H1 (cell line): ENCODE measurements around the gene HOMER3. TPM values are rescaled to one million over a fixed set of nuclear protein-coding genes. Genes with fewer than 3 reads are reported as not detected.

Experiments used
- CTBP2 ChIP-seq: IDR thresholded peaks from 2 replicates; pipeline ENCODE4 v1.7.0; 2011; ENCODE audit warnings: borderline replicate concordance, mild to moderate bottlenecking, moderate library complexity, mixed read lengths, low read length; ENCODE audit not compliant: insufficient read depth, insufficient read length
- GTF2F1 ChIP-seq: IDR thresholded peaks from 2 replicates; pipeline ENCODE4 v1.6.1; 2012; ENCODE audit warnings: low read depth, low read length, improper control_type of control experiment, borderline replicate concordance
- MAX ChIP-seq: IDR thresholded peaks from 2 replicates; pipeline ENCODE4 v1.6.1; 2012; ENCODE audit warnings: inconsistent platforms
- PHF8 ChIP-seq: fragments of 200-600 bp; sonication (generic); conservative IDR thresholded peaks from 2 replicates; pipeline ENCODE4 v1.7.1; 2012; ENCODE audit warnings: low read depth, mild to moderate bottlenecking, inconsistent platforms, low read length, moderate library complexity
- polyA plus RNA-seq, 7 experiments: library from polyadenylated mRNA; depleted of rRNA in 3 of 7; stranded (reverse) in 5 of 7; unstranded in 2 of 7; fragments of >200 nt in 5 of 7; fragments of 200-250 nt in 2 of 7; gene quantifications; 1 replicate in 5 of 7; 2 replicates in 1 of 7; 4 replicates in 1 of 7; pipeline versions ENCODE4 v1.2.1 to v1.2.3, GENCODE V29; 2011 to 2013; ENCODE audit warnings: missing spikeins in 2 of 7, mixed read lengths in 2 of 7
- total RNA-seq: library from RNA; stranded (reverse); fragmentation: NEBNext Ultra II Directional; extraction: Animal tissue kit (Norgen Biotek cat#: 25700); gene quantifications from 2 replicates; pipeline ENCODE4 v1.2.1, GENCODE V29; 2021

Gene HOMER3
- total and polyA plus RNA-seq, 2 of the 8 experiments (the other 6 are each of a cell fraction or from before 2014, with no cell fraction given): 28.3 to 41.6 TPM

- TF ChIP-seq CTBP2 (no peak), MAX (0 out of 2 replicates have a peak, but pooled peaks have one; percentile 6), GTF2F1 (no peak), PHF8 (no peak)
Measured at GRCh38 chr19:18879579-18880373, 61.2 kb downstream of the HOMER3 start (continued).

Other genes with a start within 250 kb of the HOMER3 start
- gene COMP, start 149.9 kb downstream of the HOMER3 start, total RNA-seq: 0.17 and 0.25 TPM in 2 replicates
- gene COMP, start 149.9 kb downstream of the HOMER3 start, polyA plus RNA-seq (2011; rRNA removed): 0.17 and 0.35 TPM in 2 replicates
- 62.0 and 64.6 TPM in 2 replicates for gene UPF1, start 109.3 kb downstream of the HOMER3 start, total RNA-seq
- 46.4 and 77.0 TPM in 2 replicates for gene UPF1, start 109.3 kb downstream of the HOMER3 start, polyA plus RNA-seq (2011; rRNA removed)
- gene CERS1, start 45.1 kb downstream of the HOMER3 start, total RNA-seq: 18.6 and 23.1 TPM in 2 replicates
- gene CERS1, start 45.1 kb downstream of the HOMER3 start, polyA plus RNA-seq (2011; rRNA removed): 51.0 and 61.6 TPM in 2 replicates
- gene COPE, start 21.8 kb downstream of the HOMER3 start, total RNA-seq: 178 and 190 TPM in 2 replicates
- 356 and 420 TPM in 2 replicates for gene COPE, start 21.8 kb downstream of the HOMER3 start, polyA plus RNA-seq (2011; rRNA removed)
- gene DDX49, start 21.5 kb downstream of the HOMER3 start, total RNA-seq: 41.3 and 52.3 TPM in 2 replicates
- gene DDX49, start 21.5 kb downstream of the HOMER3 start, polyA plus RNA-seq (2011; rRNA removed): 46.5 and 61.0 TPM in 2 replicates
- 106 and 114 TPM in 2 replicates for gene SUGP2, start 92.3 kb upstream of the HOMER3 start, total RNA-seq
- gene SUGP2, start 92.3 kb upstream of the HOMER3 start, polyA plus RNA-seq (2011; rRNA removed): 57.7 and 76.6 TPM in 2 replicates
- gene ARMC6, start 92.4 kb upstream of the HOMER3 start, total RNA-seq: 68.3 and 73.7 TPM in 2 replicates
- 67.1 and 87.0 TPM in 2 replicates for gene ARMC6, start 92.4 kb upstream of the HOMER3 start, polyA plus RNA-seq (2011; rRNA removed)
- 4.1 and 6.2 TPM in 2 replicates for gene SLC25A42, start 122.8 kb upstream of the HOMER3 start, total RNA-seq
- gene SLC25A42, start 122.8 kb upstream of the HOMER3 start, polyA plus RNA-seq (2011; rRNA removed): 5.9 and 10.5 TPM in 2 replicates
- gene TMEM161A, start 197.3 kb upstream of the HOMER3 start, total RNA-seq: 41.9 and 47.8 TPM in 2 replicates
- 103 and 153 TPM in 2 replicates for gene TMEM161A, start 197.3 kb upstream of the HOMER3 start, polyA plus RNA-seq (2011; rRNA removed)
- gene MEF2B, start 229.0 kb upstream of the HOMER3 start, total RNA-seq: 2.8 and 4.1 TPM in 2 replicates
- 3.7 and 17.8 TPM in 2 replicates for gene MEF2B, start 229.0 kb upstream of the HOMER3 start, polyA plus RNA-seq (2011; rRNA removed)